B cell (primary cell): ENCODE results near the gene SERPINF2. TPM values are rescaled to one million over a fixed set of nuclear protein-coding genes. Genes with fewer than 3 reads are reported as not detected.
"Not testable (repeated sequence)": the region's sequence is repeated elsewhere in the genome, so short reads cannot be mapped to it uniquely, and the experiment has no call there.

Source experiments
- ATAC-seq: fragments of 200-7000 bp; cut with Tn5 transposase; one replicate; pipeline ENCODE4 v1.10.0; 2021; ENCODE audit warnings: low read depth, mild to moderate bottlenecking, moderate number of reproducible peaks, moderate library complexity
- CTCF ChIA-PET: fragments of 350-600 bp; sonication (Branson Sonifier 250); formaldehyde crosslinking; loops from one replicate; lab custom pipeline; 2021; ENCODE audit warnings: antibody characterized with exemption, inconsistent platforms; lab: Charles Lee
- POLR2A ChIA-PET: fragments of 350-600 bp; sonication (Branson Sonifier 250); formaldehyde crosslinking; loops from one replicate; lab custom pipeline; 2021; ENCODE audit warnings: antibody characterized with exemption; lab: Charles Lee
- DNase-seq: peaks from one replicate; pipeline ENCODE4 v3.0.0; 2013
- H2AFZ ChIP-seq: 2 replicates; pipeline ENCODE4 v1.6.1; 2012; ENCODE audit warnings: mild to moderate bottlenecking, low read depth, low read length; ENCODE audit not compliant: insufficient read depth, poor library complexity, severe bottlenecking
- H3K27ac ChIP-seq, 2 donors: 1 replicate in 1 of 2; 2 replicates in 1 of 2; pipeline ENCODE4 v1.5.1; 2012 to 2013; ENCODE audit warnings: low read length in 2 of 2, mild to moderate bottlenecking in 2 of 2, moderate library complexity in 1 of 2
- H3K27me3 ChIP-seq, 4 experiments: fragments of 200-600 bp in 1 of 4; sonication (generic) in 1 of 4; replicated peaks in 1 of 4; 1 replicate in 2 of 4; 2 replicates in 2 of 4; pipeline versions ENCODE4 v1.6.1 to v1.7.0; 2013 to 2016; ENCODE audit warnings: low read length in 3 of 4, mild to moderate bottlenecking in 2 of 4, mixed read lengths in 1 of 4, moderate library complexity in 1 of 4; ENCODE audit not compliant: insufficient read depth in 4 of 4, control insufficient read depth in 3 of 4; ENCODE audit errors: control extremely low read depth in 1 of 4
- H3K36me3 ChIP-seq, 2 experiments: replicated peaks in 1 of 2; 1 replicate in 1 of 2; 2 replicates in 1 of 2; pipeline versions ENCODE4 v1.6.1 to v1.7.1; 2013; ENCODE audit warnings: low read length in 1 of 2; ENCODE audit not compliant: insufficient read depth in 2 of 2, control insufficient read depth in 1 of 2; ENCODE audit errors: control extremely low read depth in 1 of 2, extremely low read depth in 1 of 2
- H3K4me1 ChIP-seq, 2 donors: fragments of 200-600 bp in 1 of 2; sonication (generic) in 1 of 2; 1 replicate in 1 of 2; 2 replicates in 1 of 2; pipeline versions ENCODE4 v1.5.1 to v1.6.1; 2013 to 2017; ENCODE audit warnings: low read length in 2 of 2; ENCODE audit not compliant: control insufficient read depth in 2 of 2, insufficient read depth in 2 of 2
- H3K4me2 ChIP-seq: replicated peaks from 2 replicates; pipeline ENCODE3; 2012; ENCODE audit warnings: mild to moderate bottlenecking, low read depth, low read length; ENCODE audit not compliant: poor library complexity, severe bottlenecking
- H3K4me3 ChIP-seq, 5 experiments: fragments of 200-600 bp in 1 of 5; sonication (generic) in 1 of 5; 1 replicate in 3 of 5; 2 replicates in 2 of 5; pipeline versions ENCODE4 v1.5.1 to v1.7.0; 2011 to 2016; ENCODE audit warnings: low read length in 4 of 5, mild to moderate bottlenecking in 4 of 5, low read depth in 2 of 5, control low read depth in 1 of 5, moderate library complexity in 1 of 5; ENCODE audit not compliant: insufficient read depth in 1 of 5; ENCODE audit errors: control extremely low read depth in 1 of 5, extremely low read depth in 1 of 5
- H3K79me2 ChIP-seq: fragments of 200-600 bp; sonication (generic); one replicate; pipeline ENCODE4 v1.6.0; 2016; ENCODE audit warnings: low read length; ENCODE audit not compliant: control insufficient read depth, insufficient read depth
- H3K9ac ChIP-seq: fragments of 200-600 bp; sonication (generic); 2 replicates; pipeline ENCODE4 v1.6.1; 2017; ENCODE audit warnings: mild to moderate bottlenecking, low read length, moderate library complexity
- H3K9me3 ChIP-seq, 3 donors: one replicate each; pipeline versions ENCODE4 v1.6.1 to v1.7.1; 2013; ENCODE audit warnings: low read length in 2 of 3; ENCODE audit not compliant: control insufficient read depth in 2 of 3, insufficient read depth in 1 of 3; ENCODE audit errors: control extremely low read depth in 1 of 3
- H4K20me1 ChIP-seq: 2 replicates; pipeline ENCODE4 v1.6.0; 2012; ENCODE audit warnings: mild to moderate bottlenecking, low read length; ENCODE audit not compliant: insufficient read depth, control insufficient read depth, poor library complexity, severe bottlenecking
- H3K27ac Mint-ChIP-seq: one replicate; pipeline ENCODE4 v1.8.0; 2021; ENCODE audit warnings: mixed read lengths
- H3K27me3 Mint-ChIP-seq: one replicate; pipeline ENCODE4 v1.8.0; 2021; ENCODE audit warnings: mixed read lengths
- H3K4me1 Mint-ChIP-seq: one replicate; pipeline ENCODE4 v1.8.0; 2021; ENCODE audit warnings: mixed read lengths
- H3K4me3 Mint-ChIP-seq: one replicate; pipeline ENCODE4 v1.8.0; 2021; ENCODE audit warnings: mixed read lengths
- H3K9me3 Mint-ChIP-seq: one replicate; pipeline ENCODE4 v1.8.0; 2022; ENCODE audit warnings: mixed read lengths; ENCODE audit not compliant: insufficient read depth
- EZH2 ChIP-seq: IDR thresholded peaks from 2 replicates; pipeline ENCODE4 v1.6.1; 2012; ENCODE audit warnings: borderline replicate concordance, low read depth, mild to moderate bottlenecking, moderate library complexity, low read length; ENCODE audit not compliant: insufficient read depth, poor library complexity, severe bottlenecking
- WGBS: methylation state at CpG from one replicate; pipeline ENCODE4 v1.1.5; 2013; ENCODE audit warnings: missing lambda C conversion rate; ENCODE audit not compliant: insufficient coverage; 5-methylcytosine and 5-hydroxymethylcytosine counted together
- intact Hi-C: fragments of 100-400 bp; cut with micrococcal nuclease; formaldehyde crosslinking; loops from one replicate; pipeline ENCODE4 v1.10.0; 2022
- polyA plus RNA-seq: library from polyadenylated mRNA; depleted of rRNA; stranded (reverse); fragments of >200 nt; gene quantifications from 2 replicates; pipeline ENCODE4 v1.2.3, GENCODE V29; 2012
- total RNA-seq, 2 donors: library from RNA; stranded (reverse); fragments of 120-200 nt in 1 of 2; gene quantifications; 1 replicate in 1 of 2; 2 replicates in 1 of 2; pipeline versions ENCODE4 v1.2.3 to v1.2.4, GENCODE V29; 2013 to 2022
- TF ChIP-seq, protein P1 (sequence below): fragments of 200-600 bp; IDR thresholded peaks from one replicate; pipeline ENCODE4 v1.8.0; 2022; ENCODE audit warnings: antibody characterized with exemption, mild to moderate bottlenecking

SERPINF2 gene
- total and polyA plus RNA-seq, 2 donors (not counting 1 experiment from before 2014, with no cell fraction given), result 0.97 to 3.9 TPM

DNA sequence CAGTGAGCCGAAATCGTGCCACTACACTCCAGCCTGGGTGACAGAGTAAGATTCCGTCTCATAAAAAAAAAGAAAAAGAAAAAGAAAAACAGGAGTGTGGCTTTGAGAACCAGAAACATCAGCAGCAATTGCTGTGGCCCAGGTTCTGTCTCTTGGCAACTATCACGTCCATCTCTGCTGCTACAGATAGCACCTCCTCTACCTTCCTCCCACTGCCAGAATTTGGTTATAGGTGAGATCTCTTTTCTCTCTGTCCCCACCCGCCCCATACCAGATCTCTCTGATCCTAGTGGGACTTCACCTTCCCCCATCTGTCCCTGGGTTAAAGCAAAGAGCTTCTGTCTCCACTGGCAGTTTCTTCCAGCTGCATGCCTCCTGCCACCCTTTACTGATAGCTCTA, 35.6 kb upstream of the SERPINF2 start:
- Histone ChIP-seq H3K4me3 (no peak overlapping the region), H3K9me3 (peaks cover 0 to 13% (median 0%) of the 10 kb centered on the region in 3 donors), H3K4me2 (no peak overlapping the region), H3K27ac (no peak overlapping the region), H3K9ac (no peak overlapping the region), H2AFZ (no peak overlapping the region), H3K27me3 (peaks cover 0 to 48% (median 24%) of the 10 kb centered on the region in 4 experiments), H3K79me2 (no peaks in the 10 kb centered on the region), H3K36me3 (no peaks in the 10 kb centered on the region), H3K4me1 (peaks cover 16% of the 10 kb centered on the region in 2 donors), H4K20me1 (no peaks in the 10 kb centered on the region)
- H3K27me3 Mint-ChIP-seq, result peaks cover 45% of the 10 kb centered on the region
- H3K4me1 Mint-ChIP-seq, result peaks cover 6% of the 10 kb centered on the region
- TF ChIP-seq, protein P1, sequence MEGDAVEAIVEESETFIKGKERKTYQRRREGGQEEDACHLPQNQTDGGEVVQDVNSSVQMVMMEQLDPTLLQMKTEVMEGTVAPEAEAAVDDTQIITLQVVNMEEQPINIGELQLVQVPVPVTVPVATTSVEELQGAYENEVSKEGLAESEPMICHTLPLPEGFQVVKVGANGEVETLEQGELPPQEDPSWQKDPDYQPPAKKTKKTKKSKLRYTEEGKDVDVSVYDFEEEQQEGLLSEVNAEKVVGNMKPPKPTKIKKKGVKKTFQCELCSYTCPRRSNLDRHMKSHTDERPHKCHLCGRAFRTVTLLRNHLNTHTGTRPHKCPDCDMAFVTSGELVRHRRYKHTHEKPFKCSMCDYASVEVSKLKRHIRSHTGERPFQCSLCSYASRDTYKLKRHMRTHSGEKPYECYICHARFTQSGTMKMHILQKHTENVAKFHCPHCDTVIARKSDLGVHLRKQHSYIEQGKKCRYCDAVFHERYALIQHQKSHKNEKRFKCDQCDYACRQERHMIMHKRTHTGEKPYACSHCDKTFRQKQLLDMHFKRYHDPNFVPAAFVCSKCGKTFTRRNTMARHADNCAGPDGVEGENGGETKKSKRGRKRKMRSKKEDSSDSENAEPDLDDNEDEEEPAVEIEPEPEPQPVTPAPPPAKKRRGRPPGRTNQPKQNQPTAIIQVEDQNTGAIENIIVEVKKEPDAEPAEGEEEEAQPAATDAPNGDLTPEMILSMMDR, result no peak
- no peak for TF ChIP-seq EZH2
- ChIA-PET POLR2A (interaction anchor here (0.7 kb wide), 1 partner anchor 729 kb away, joined by 3 read pairs; no protein-coding TSS in a partner anchor), CTCF (no interaction called here)
- no peak overlapping the region for H3K4me3 Mint-ChIP-seq
- DNase-seq (no peak), ATAC-seq (no peak)
- no peaks in the 10 kb centered on the region for H3K9me3 Mint-ChIP-seq
- WGBS, result 100% methylated on average over 4 of the region's 5 CpGs
- intact Hi-C loops, result no loop called here
- H3K27ac Mint-ChIP-seq, result no peak overlapping the region

DNA sequence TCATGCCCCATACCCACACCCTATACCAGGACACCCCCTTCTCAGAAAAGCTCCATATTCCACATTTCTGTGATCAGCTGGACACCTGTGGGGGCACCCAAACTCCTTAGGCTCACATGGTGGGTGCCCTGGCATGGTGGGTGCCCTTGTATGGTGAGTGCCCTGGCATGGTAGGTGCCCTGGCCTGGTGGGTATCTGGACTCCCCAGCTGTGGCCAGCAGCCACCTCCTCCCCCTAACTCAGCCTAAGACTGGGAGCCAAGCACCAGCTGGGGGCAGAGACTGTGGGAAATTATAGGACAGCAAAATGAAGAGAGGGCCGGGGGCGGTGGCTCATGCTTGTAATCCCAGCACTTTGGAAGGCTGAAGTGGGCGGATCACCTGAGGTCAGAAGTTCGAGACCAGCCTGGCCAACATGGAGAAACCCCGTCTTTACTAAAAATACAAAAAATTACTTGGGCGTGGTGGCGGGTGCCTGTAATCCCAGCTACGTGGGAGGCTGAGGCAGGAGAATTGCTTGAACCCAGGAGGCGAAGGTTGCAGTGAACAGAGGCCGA, 33.8 kb upstream of the SERPINF2 start:
- CTCF ChIA-PET, H4K20me1 ChIP-seq, H3K27ac ChIP-seq, H3K9me3 Mint-ChIP-seq, H3K36me3 ChIP-seq, H3K4me1 Mint-ChIP-seq, H3K27ac Mint-ChIP-seq, H3K4me2 ChIP-seq, H3K9ac ChIP-seq, DNase-seq, H3K4me3 ChIP-seq, intact Hi-C loops, H2AFZ ChIP-seq, ATAC-seq, H3K79me2 ChIP-seq: not testable (repeated sequence)
- Histone ChIP-seq H3K27me3 (peaks cover 0 to 60% (median 24%) of the 10 kb centered on the region in 4 experiments), H3K4me1 (peaks cover 16% of the 10 kb centered on the region in 2 donors), H3K9me3 (peaks cover 0 to 13% (median 0%) of the 10 kb centered on the region in 3 donors)
- POLR2A ChIA-PET, result interaction anchor here (0.5 to 1.0 kb wide), 2 partner anchors 11 to 946 kb away, joined by 3 read pairs; no protein-coding TSS in a partner anchor
- peaks cover 56% of the 10 kb centered on the region for H3K27me3 Mint-ChIP-seq
- WGBS, result no CpG with 5 or more reads among the region's 10 CpGs
- peak overlapping the region; percentile 58 for H3K4me3 Mint-ChIP-seq
